Neural cell (in vitro differentiated cells): ENCODE results near the gene TNFRSF13B.
"Not testable (repeated sequence)": the region's sequence is repeated elsewhere in the genome, so short reads cannot be mapped to it uniquely, and the experiment has no call there.

Experiments used
- EP300 ChIP-seq: fragments of 450-650 bp; conservative IDR thresholded peaks from 2 replicates; pipeline ENCODE4 v1.6.1; 2014; ENCODE audit warnings: antibody characterized with exemption, mild to moderate bottlenecking, moderate library complexity; ENCODE audit not compliant: poor library complexity, severe bottlenecking
- POLR2AphosphoS5 ChIP-seq: IDR thresholded peaks from 2 replicates; pipeline ENCODE4 v1.6.1; 2012
- RAD21 ChIP-seq: fragments of 450-650 bp; conservative IDR thresholded peaks from 2 replicates; pipeline ENCODE4 v1.6.1; 2014; ENCODE audit warnings: antibody characterized with exemption, mild to moderate bottlenecking, moderate library complexity
- SMC3 ChIP-seq: fragments of 450-650 bp; conservative IDR thresholded peaks from 2 replicates; pipeline ENCODE4 v1.6.1; 2014; ENCODE audit warnings: antibody characterized with exemption, mild to moderate bottlenecking, moderate library complexity; ENCODE audit not compliant: poor library complexity
- TAF1 ChIP-seq: IDR thresholded peaks from 2 replicates; pipeline ENCODE4 v1.6.1; 2012; ENCODE audit warnings: low read depth
- TF ChIP-seq, protein P1 (sequence below): fragments of 450-650 bp; IDR thresholded peaks from 2 replicates; pipeline ENCODE4 v1.5.1; 2014; ENCODE audit warnings: antibody characterized with exemption, mild to moderate bottlenecking, moderate library complexity; ENCODE audit not compliant: poor library complexity, severe bottlenecking
- TF ChIP-seq, protein P2 (sequence below): IDR thresholded peaks from 2 replicates; pipeline ENCODE4 v1.6.1; 2012; ENCODE audit warnings: borderline replicate concordance

DNA sequence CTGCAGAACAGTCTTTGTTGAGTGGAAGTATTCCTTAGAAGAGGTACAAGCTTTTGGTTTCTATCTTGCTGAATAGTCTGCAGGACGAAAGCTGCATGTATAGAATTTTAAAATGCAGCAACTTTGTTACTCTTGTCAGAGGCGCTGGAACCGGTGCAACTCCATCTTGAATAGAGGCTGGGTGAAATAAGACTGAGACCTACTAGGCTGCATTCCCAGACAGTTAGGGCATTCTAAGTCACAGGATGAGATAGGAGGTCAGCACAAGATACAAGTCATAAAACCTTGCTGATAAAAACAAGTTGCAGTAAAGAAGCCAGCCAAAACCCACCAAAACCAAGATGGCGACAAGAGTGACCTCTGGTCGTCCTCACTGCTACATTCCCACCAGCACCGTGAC, 50.5 kb downstream of the TNFRSF13B start:
- not testable (repeated sequence) for TF ChIP-seq TAF1, POLR2AphosphoS5, SMC3, RAD21, EP300
- TF ChIP-seq, protein P1, sequence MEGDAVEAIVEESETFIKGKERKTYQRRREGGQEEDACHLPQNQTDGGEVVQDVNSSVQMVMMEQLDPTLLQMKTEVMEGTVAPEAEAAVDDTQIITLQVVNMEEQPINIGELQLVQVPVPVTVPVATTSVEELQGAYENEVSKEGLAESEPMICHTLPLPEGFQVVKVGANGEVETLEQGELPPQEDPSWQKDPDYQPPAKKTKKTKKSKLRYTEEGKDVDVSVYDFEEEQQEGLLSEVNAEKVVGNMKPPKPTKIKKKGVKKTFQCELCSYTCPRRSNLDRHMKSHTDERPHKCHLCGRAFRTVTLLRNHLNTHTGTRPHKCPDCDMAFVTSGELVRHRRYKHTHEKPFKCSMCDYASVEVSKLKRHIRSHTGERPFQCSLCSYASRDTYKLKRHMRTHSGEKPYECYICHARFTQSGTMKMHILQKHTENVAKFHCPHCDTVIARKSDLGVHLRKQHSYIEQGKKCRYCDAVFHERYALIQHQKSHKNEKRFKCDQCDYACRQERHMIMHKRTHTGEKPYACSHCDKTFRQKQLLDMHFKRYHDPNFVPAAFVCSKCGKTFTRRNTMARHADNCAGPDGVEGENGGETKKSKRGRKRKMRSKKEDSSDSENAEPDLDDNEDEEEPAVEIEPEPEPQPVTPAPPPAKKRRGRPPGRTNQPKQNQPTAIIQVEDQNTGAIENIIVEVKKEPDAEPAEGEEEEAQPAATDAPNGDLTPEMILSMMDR = not testable (repeated sequence)
- TF ChIP-seq, protein P2, sequence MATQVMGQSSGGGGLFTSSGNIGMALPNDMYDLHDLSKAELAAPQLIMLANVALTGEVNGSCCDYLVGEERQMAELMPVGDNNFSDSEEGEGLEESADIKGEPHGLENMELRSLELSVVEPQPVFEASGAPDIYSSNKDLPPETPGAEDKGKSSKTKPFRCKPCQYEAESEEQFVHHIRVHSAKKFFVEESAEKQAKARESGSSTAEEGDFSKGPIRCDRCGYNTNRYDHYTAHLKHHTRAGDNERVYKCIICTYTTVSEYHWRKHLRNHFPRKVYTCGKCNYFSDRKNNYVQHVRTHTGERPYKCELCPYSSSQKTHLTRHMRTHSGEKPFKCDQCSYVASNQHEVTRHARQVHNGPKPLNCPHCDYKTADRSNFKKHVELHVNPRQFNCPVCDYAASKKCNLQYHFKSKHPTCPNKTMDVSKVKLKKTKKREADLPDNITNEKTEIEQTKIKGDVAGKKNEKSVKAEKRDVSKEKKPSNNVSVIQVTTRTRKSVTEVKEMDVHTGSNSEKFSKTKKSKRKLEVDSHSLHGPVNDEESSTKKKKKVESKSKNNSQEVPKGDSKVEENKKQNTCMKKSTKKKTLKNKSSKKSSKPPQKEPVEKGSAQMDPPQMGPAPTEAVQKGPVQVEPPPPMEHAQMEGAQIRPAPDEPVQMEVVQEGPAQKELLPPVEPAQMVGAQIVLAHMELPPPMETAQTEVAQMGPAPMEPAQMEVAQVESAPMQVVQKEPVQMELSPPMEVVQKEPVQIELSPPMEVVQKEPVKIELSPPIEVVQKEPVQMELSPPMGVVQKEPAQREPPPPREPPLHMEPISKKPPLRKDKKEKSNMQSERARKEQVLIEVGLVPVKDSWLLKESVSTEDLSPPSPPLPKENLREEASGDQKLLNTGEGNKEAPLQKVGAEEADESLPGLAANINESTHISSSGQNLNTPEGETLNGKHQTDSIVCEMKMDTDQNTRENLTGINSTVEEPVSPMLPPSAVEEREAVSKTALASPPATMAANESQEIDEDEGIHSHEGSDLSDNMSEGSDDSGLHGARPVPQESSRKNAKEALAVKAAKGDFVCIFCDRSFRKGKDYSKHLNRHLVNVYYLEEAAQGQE = not testable (repeated sequence)
